PC-9 (cell line): Measurements from ENCODE around the gene GOLGA5. TPM values are rescaled to one million over a fixed set of nuclear protein-coding genes. Genes with fewer than 3 reads are reported as not detected.

Source experiments
- BruUV-seq: library from RNA; stranded (reverse); fragments of 400-500 nt; replicated peaks from 2 replicates; lab custom pipeline; 2021; lab: Mats Ljungman, UMichigan
- CTCF ChIA-PET: fragments of 300-600 bp; sonication (Branson Sonifier 250); formaldehyde crosslinking; loops from one replicate; lab custom pipeline; 2022; ENCODE audit warnings: antibody characterized with exemption; lab: Charles Lee
- POLR2A ChIA-PET: fragments of 300-600 bp; sonication (Branson Sonifier 250); formaldehyde crosslinking; loops from one replicate; lab custom pipeline; 2022; ENCODE audit warnings: antibody characterized with exemption; ENCODE audit not compliant: unreplicated experiment; lab: Charles Lee
- DNase-seq, 2 experiments: peaks; one replicate each; pipeline versions ENCODE4 v3.0.0 to v3.0.0-alpha.2; 2015 to 2022; ENCODE audit warnings: mixed read lengths in 1 of 2
- H2AFZ ChIP-seq: fragments of 200-600 bp; sonication (generic); 2 replicates; pipeline ENCODE4 v1.8.1; 2017; ENCODE audit warnings: antibody characterized with exemption
- H3F3A ChIP-seq: fragments of 200-600 bp; sonication (generic); 2 replicates; pipeline ENCODE4 v1.8.1; 2017; ENCODE audit warnings: antibody characterized with exemption, mild to moderate bottlenecking, low read depth; ENCODE audit not compliant: insufficient read depth
- H3K27ac ChIP-seq: fragments of 200-600 bp; sonication (generic); 2 replicates; pipeline ENCODE4 v1.6.1; 2016; ENCODE audit warnings: mixed run types
- H3K27me3 ChIP-seq: fragments of 200-600 bp; sonication (generic); 2 replicates; pipeline ENCODE4 v1.6.1; 2016; ENCODE audit warnings: low read depth, mixed run types; ENCODE audit not compliant: insufficient read depth
- H3K36me3 ChIP-seq: fragments of 200-600 bp; sonication (generic); 2 replicates; pipeline ENCODE4 v1.6.1; 2016; ENCODE audit warnings: low read depth, mixed run types
- H3K4me1 ChIP-seq: fragments of 200-600 bp; sonication (generic); replicated peaks from 2 replicates; pipeline ENCODE4 v1.6.1; 2016; ENCODE audit warnings: mixed run types; ENCODE audit not compliant: insufficient read depth
- H3K4me2 ChIP-seq: fragments of 200-600 bp; sonication (generic); 2 replicates; pipeline ENCODE4 v1.6.1; 2017; ENCODE audit warnings: mixed run types
- H3K4me3 ChIP-seq: fragments of 200-600 bp; sonication (generic); 2 replicates; pipeline ENCODE4 v1.6.1; 2016; ENCODE audit warnings: mixed run types
- H3K79me2 ChIP-seq: fragments of 200-600 bp; sonication (generic); 2 replicates; pipeline ENCODE4 v1.6.1; 2017; ENCODE audit warnings: low read depth, mixed run types
- H3K9me2 ChIP-seq: fragments of 200-600 bp; sonication (generic); 2 replicates; pipeline ENCODE4 v1.8.1; 2017; ENCODE audit warnings: mild to moderate bottlenecking; ENCODE audit not compliant: insufficient read depth
- H3K9me3 ChIP-seq: fragments of 200-600 bp; sonication (generic); 2 replicates; pipeline ENCODE4 v1.8.1; 2016; ENCODE audit warnings: low read depth; ENCODE audit not compliant: insufficient read depth
- H4K20me1 ChIP-seq: fragments of 200-600 bp; sonication (generic); 2 replicates; pipeline ENCODE4 v1.8.1; 2017; ENCODE audit not compliant: insufficient read depth
- EZH2 ChIP-seq: fragments of 200-600 bp; sonication (generic); IDR thresholded peaks from 2 replicates; pipeline ENCODE4 v1.8.0; 2017; ENCODE audit warnings: antibody characterized with exemption, low read depth
- intact Hi-C: fragments of 100-400 bp; cut with micrococcal nuclease; formaldehyde crosslinking; loops from one replicate; pipeline ENCODE4 v1.10.0; 2022; ENCODE audit not compliant: unreplicated experiment
- total RNA-seq: library from RNA; stranded (reverse); gene quantifications from 2 replicates; pipeline ENCODE4 v1.2.3, GENCODE V29; 2021
- TF ChIP-seq, protein P1 (sequence below): fragments of 200-600 bp; sonication (generic); conservative IDR thresholded peaks from 2 replicates; pipeline ENCODE4 v1.6.1; 2017; ENCODE audit warnings: mixed run types, antibody characterized with exemption, mild to moderate bottlenecking, moderate library complexity

Gene GOLGA5
- total RNA-seq, 1 experiment from 2014 or later: 22.6 TPM

DNA sequence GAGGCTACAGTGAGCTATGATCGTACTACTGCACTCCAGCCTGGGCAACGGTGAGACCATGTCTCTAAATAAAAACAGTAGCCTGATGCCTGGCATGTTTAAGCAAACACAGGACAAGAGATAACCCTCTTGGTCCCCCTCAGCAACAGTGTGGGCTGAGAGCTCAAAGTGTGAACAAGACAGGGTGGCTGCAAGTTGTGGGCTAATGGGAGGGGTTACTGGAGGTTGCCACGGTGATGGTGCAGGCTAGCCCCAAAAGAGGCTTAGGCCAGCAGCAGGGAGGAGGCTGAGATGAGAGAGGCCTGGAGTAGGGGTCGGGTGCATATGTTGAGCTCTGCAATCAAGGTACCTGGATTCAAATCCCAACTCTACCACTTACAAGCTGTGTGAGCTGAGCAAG, 42.3 kb upstream of the GOLGA5 start:
- Histone ChIP-seq H3K27me3 (no peaks in the 10 kb centered on the region), H3K79me2 (peaks cover 14% of the 10 kb centered on the region), H3K27ac (no peak overlapping the region), H2AFZ (no peak overlapping the region), H3K36me3 (no peaks in the 10 kb centered on the region), H4K20me1 (no peaks in the 10 kb centered on the region), H3F3A (no peaks in the 10 kb centered on the region), H3K4me1 (peaks cover 13% of the 10 kb centered on the region), H3K9me3 (no peaks in the 10 kb centered on the region), H3K9me2 (no peaks in the 10 kb centered on the region), H3K4me3 (no peak overlapping the region), H3K4me2 (no peak overlapping the region)
- DNase-seq: no peak
- no TSS peak for BruUV-seq
- intact Hi-C loops: no loop called here
- TF ChIP-seq, protein P1, sequence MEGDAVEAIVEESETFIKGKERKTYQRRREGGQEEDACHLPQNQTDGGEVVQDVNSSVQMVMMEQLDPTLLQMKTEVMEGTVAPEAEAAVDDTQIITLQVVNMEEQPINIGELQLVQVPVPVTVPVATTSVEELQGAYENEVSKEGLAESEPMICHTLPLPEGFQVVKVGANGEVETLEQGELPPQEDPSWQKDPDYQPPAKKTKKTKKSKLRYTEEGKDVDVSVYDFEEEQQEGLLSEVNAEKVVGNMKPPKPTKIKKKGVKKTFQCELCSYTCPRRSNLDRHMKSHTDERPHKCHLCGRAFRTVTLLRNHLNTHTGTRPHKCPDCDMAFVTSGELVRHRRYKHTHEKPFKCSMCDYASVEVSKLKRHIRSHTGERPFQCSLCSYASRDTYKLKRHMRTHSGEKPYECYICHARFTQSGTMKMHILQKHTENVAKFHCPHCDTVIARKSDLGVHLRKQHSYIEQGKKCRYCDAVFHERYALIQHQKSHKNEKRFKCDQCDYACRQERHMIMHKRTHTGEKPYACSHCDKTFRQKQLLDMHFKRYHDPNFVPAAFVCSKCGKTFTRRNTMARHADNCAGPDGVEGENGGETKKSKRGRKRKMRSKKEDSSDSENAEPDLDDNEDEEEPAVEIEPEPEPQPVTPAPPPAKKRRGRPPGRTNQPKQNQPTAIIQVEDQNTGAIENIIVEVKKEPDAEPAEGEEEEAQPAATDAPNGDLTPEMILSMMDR: no peak
- no peak for TF ChIP-seq EZH2
- ChIA-PET POLR2A (interaction anchor here (0.6 kb wide), 1 partner anchor 32 kb away, joined by 9 read pairs; no protein-coding TSS in a partner anchor), CTCF (no interaction called here)

DNA sequence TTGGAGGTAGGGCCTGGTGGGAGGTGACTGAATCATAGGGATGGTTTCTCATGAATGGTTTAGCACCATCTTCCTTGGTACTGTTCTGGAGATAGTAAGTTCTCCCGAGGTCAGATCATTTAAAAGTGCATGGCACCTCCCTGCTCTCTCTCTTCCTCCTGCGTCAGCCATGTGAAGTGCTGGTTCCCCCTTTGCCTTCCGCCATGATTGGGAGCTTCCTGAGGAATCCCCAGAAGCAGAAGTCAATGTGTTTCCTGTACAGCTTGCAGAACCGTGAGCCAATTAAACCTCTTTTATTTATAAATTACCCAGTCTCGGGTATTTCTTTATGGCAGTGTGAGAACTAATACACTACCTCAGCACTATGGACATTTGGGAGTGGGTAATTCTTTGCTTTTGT, 40.9 kb upstream of the GOLGA5 start:
- Histone ChIP-seq H4K20me1 (no peaks in the 10 kb centered on the region), H3F3A (no peaks in the 10 kb centered on the region), H2AFZ (no peak overlapping the region), H3K36me3 (no peaks in the 10 kb centered on the region), H3K4me1 (peaks cover 5% of the 10 kb centered on the region), H3K79me2 (0 out of 2 replicates have a peak, but pooled peaks cover under 1% of the 10 kb centered on the region), H3K9me2 (no peaks in the 10 kb centered on the region), H3K4me3 (no peak overlapping the region), H3K9me3 (no peaks in the 10 kb centered on the region), H3K27ac (no peak overlapping the region), H3K4me2 (no peak overlapping the region), H3K27me3 (no peaks in the 10 kb centered on the region)
- no TSS peak for BruUV-seq
- intact Hi-C loops: no loop called here
- POLR2A ChIA-PET: no interaction called here
- DNase-seq: no peak
- TF ChIP-seq, protein P1: no peak
- TF ChIP-seq EZH2: no peak
- CTCF ChIA-PET: no interaction called here

DNA sequence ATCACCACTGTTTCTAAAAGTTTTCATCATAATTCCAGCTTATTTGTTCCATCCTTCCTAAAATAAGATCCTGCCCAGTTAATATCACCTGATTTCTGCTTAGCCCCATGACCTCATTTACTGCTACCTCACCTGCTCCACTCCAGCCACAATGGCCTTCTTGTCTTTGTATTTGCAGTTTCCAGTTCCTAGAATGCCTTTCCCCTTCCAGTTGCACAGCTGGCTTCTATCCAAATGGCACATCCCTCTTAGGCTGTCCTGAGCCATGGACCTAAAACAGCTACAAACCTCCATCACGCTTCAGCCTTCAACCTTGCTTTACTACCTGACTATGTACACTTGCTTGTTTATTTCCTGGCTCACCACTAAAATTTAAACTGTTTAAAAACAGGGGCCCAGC, 39.1 kb upstream of the GOLGA5 start:
- no peak overlapping the region for H3K4me3 ChIP-seq
- no peaks in the 10 kb centered on the region for H4K20me1 ChIP-seq
- no TSS peak for BruUV-seq
- no peak overlapping the region for H3K27ac ChIP-seq
- H2AFZ ChIP-seq: no peak overlapping the region
- POLR2A ChIA-PET: no interaction called here
- no peak for TF ChIP-seq EZH2
- TF ChIP-seq, protein P1: no peak
- intact Hi-C loops: no loop called here
- H3K9me3 ChIP-seq: no peaks in the 10 kb centered on the region
- DNase-seq: no peak
- no peaks in the 10 kb centered on the region for H3K79me2 ChIP-seq
- no peaks in the 10 kb centered on the region for H3K27me3 ChIP-seq
- no peaks in the 10 kb centered on the region for H3K36me3 ChIP-seq
- CTCF ChIA-PET: no interaction called here
- peaks cover 5% of the 10 kb centered on the region; the same call in 1 of the 2 replicates for H3K4me1 ChIP-seq
- H3F3A ChIP-seq: no peaks in the 10 kb centered on the region
- H3K9me2 ChIP-seq: no peaks in the 10 kb centered on the region
- no peak overlapping the region for H3K4me2 ChIP-seq
